Parathyroid adenoma (tissue), 2 donors: ENCODE data around the gene ACAP3.

ENCODE experiments used
- H2AFZ ChIP-seq: fragments of 300-600 bp; sonication (generic); one replicate; pipeline ENCODE4 v1.7.0; 2017; ENCODE audit warnings: antibody characterized with exemption, mild to moderate bottlenecking
- H3K27ac ChIP-seq: fragments of 300-600 bp; sonication (generic); one replicate; pipeline ENCODE4 v1.7.0; 2017
- H3K27me3 ChIP-seq: fragments of 300-600 bp; sonication (generic); one replicate; pipeline ENCODE4 v1.7.0; 2017; ENCODE audit warnings: low read length; ENCODE audit not compliant: control insufficient read depth, insufficient read depth
- H3K36me3 ChIP-seq: fragments of 300-600 bp; sonication (generic); one replicate; pipeline ENCODE4 v1.7.0; 2017; ENCODE audit warnings: low read length; ENCODE audit not compliant: control insufficient read depth, insufficient read depth
- H3K4me1 ChIP-seq: fragments of 300-600 bp; sonication (generic); one replicate; pipeline ENCODE4 v1.7.0; 2017; ENCODE audit warnings: control low read depth
- H3K4me2 ChIP-seq: fragments of 300-600 bp; sonication (generic); one replicate; pipeline ENCODE4 v1.7.0; 2017; ENCODE audit warnings: low read length
- H3K4me3 ChIP-seq: fragments of 300-600 bp; sonication (generic); one replicate; pipeline ENCODE4 v1.7.0; 2017; ENCODE audit warnings: low read depth, low read length
- H3K79me2 ChIP-seq: fragments of 300-600 bp; sonication (generic); one replicate; pipeline ENCODE4 v1.7.0; 2017; ENCODE audit warnings: control low read depth
- H3K9ac ChIP-seq: fragments of 300-600 bp; sonication (generic); one replicate; pipeline ENCODE4 v1.7.0; 2017; ENCODE audit warnings: mild to moderate bottlenecking
- H3K9me3 ChIP-seq: fragments of 300-600 bp; sonication (generic); one replicate; pipeline ENCODE4 v1.7.0; 2017; ENCODE audit warnings: low read length; ENCODE audit not compliant: control insufficient read depth
- CTCF ChIP-seq: fragments of 300-600 bp; sonication (generic); IDR thresholded peaks from one replicate; pipeline ENCODE4 v1.7.0; 2017; ENCODE audit warnings: antibody characterized with exemption, mild to moderate bottlenecking
- donor health status: primary hyperparathyroidism.

Gene ACAP3

GRCh38 chr1:1330366-1331067, 22.8 kb upstream of the ACAP3 start:
- Histone ChIP-seq H3K36me3 (no peaks in the 10 kb centered on the region), H3K27ac (no peak overlapping the region), H3K9ac (no peak overlapping the region), H3K79me2 (peaks cover 2% of the 10 kb centered on the region), H3K4me2 (no peak overlapping the region), H3K9me3 (no peaks in the 10 kb centered on the region), H3K4me3 (no peak overlapping the region), H2AFZ (no peak overlapping the region), H3K27me3 (no peaks in the 10 kb centered on the region), H3K4me1 (peaks cover 5% of the 10 kb centered on the region)
- no peak for TF ChIP-seq CTCF

GRCh38 chr1:1329304-1330210, 21.8 kb upstream of the ACAP3 start:
- Histone ChIP-seq H2AFZ (no peak overlapping the region), H3K27ac (no peak overlapping the region), H3K9me3 (no peaks in the 10 kb centered on the region), H3K4me2 (no peak overlapping the region), H3K79me2 (peaks cover 2% of the 10 kb centered on the region), H3K4me3 (no peak overlapping the region), H3K36me3 (no peaks in the 10 kb centered on the region), H3K27me3 (no peaks in the 10 kb centered on the region), H3K9ac (no peak overlapping the region), H3K4me1 (peaks cover 5% of the 10 kb centered on the region)
- no peak for TF ChIP-seq CTCF

GRCh38 chr1:1328254-1328653, 20.5 kb upstream of the ACAP3 start:
- Histone ChIP-seq H3K4me2 (no peak overlapping the region), H3K27me3 (no peaks in the 10 kb centered on the region), H3K4me1 (peaks cover 5% of the 10 kb centered on the region), H2AFZ (no peak overlapping the region), H3K4me3 (no peak overlapping the region), H3K79me2 (peaks cover 9% of the 10 kb centered on the region), H3K9ac (no peak overlapping the region), H3K9me3 (no peaks in the 10 kb centered on the region), H3K36me3 (no peaks in the 10 kb centered on the region), H3K27ac (no peak overlapping the region)
- TF ChIP-seq CTCF = no peak

GRCh38 chr1:1327291-1327690, 19.6 kb upstream of the ACAP3 start:
- Histone ChIP-seq H3K4me3 (no peak overlapping the region), H3K4me2 (no peak overlapping the region), H3K36me3 (no peaks in the 10 kb centered on the region), H3K27ac (no peak overlapping the region), H3K9me3 (no peaks in the 10 kb centered on the region), H2AFZ (no peak overlapping the region), H3K27me3 (no peaks in the 10 kb centered on the region), H3K79me2 (peaks cover 15% of the 10 kb centered on the region), H3K4me1 (peaks cover 5% of the 10 kb centered on the region), H3K9ac (no peak overlapping the region)
- TF ChIP-seq CTCF = no peak
